NCI-H1436 (cell line): ENCODE results near the gene VCP.

Source experiments
- DNase-seq: peaks from one replicate; lab custom pipeline; 2025; lab: John Stamatoyannopoulos, UW

Gene VCP

DNA sequence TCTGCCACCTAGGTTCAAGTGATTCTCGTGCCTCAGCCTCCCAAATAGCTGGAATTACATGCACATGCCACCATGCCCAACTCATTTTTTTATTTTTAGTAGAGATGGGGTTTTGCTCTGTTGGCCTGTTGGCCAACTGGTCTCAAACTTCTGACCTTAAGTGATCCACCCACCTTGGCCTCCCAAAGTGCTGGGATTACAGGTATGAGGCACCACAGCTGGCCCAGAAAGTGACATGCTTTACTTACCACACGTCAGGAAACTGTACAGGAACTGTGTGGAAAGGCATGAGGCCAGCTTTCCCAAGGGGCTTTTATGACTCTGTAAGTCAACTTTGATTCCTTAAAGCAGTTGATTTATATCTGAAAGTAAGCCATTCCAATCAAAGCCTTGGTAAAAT, 57.9 kb downstream of the VCP start:
- DNase-seq = no peak

DNA sequence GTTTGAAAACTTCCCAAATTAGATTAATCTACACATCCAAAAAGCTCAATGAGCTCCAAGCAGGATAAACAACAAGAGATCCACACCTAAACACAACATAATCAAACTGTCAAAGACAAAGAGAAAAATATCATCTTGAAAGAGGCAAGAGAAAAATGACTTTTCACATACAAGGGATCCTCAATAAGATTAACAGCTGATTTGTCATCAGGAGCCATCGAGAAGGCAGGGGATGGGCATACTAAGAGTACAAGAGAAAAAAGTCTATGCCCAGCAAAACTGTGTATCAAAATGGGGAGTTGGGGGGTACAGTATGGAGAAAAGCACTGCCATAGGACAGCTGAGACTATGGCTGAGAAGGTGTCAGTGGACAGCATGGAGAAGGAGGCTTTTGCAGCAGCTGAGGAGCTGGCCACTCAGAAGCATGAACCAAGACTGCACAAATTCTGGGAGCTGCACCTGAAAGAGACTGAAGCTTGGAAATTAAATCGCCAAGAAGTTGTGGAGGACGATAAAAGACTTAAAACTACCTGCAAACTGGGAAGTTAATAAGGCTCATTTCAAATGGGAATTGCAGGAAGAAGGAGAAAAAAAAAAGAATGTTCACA, 62.0 kb downstream of the VCP start:
- DNase-seq = no peak
